Ascending aorta (tissue), 2 donors: Measurements from ENCODE around the gene HOTAIR. TPM values are rescaled to one million over a fixed set of nuclear protein-coding genes. Genes with fewer than 3 reads are reported as not detected.

Experiments
- DNase-seq, 2 donors: peaks; one replicate each; pipeline ENCODE4 v3.0.0-alpha.2; 2019; ENCODE audit warnings: low spot score in 2 of 2
- H3K27ac ChIP-seq, 2 donors: fragments of 200-600 bp; sonication (generic); one replicate each; pipeline ENCODE4 v1.5.1; 2016 to 2017; ENCODE audit warnings: mild to moderate bottlenecking in 1 of 2
- H3K27me3 ChIP-seq: fragments of 200-600 bp; sonication (generic); one replicate; pipeline ENCODE4 v1.5.1; 2017
- H3K36me3 ChIP-seq, 2 donors: fragments of 200-600 bp; sonication (generic); one replicate each; pipeline ENCODE4 v1.5.1; 2016
- H3K4me1 ChIP-seq, 2 donors: fragments of 200-600 bp; sonication (generic); one replicate each; pipeline ENCODE4 v1.5.1; 2016 to 2017; ENCODE audit warnings: mild to moderate bottlenecking in 1 of 2
- H3K4me3 ChIP-seq, 2 donors: fragments of 200-600 bp; sonication (generic); one replicate each; pipeline ENCODE4 v1.5.1; 2016 to 2017; ENCODE audit warnings: mild to moderate bottlenecking in 1 of 2
- H3K9me3 ChIP-seq, 2 donors: fragments of 200-600 bp; sonication (generic); one replicate each; pipeline ENCODE4 v1.5.1; 2016
- CTCF ChIP-seq, 3 experiments: fragments of 200-600 bp in 2 of 3; fragments of 450-650 bp in 1 of 3; sonication (generic) in 2 of 3; IDR thresholded peaks; one replicate each; pipeline ENCODE4 v1.5.1; 2016 to 2019; ENCODE audit warnings: antibody characterized with exemption in 3 of 3, mild to moderate bottlenecking in 1 of 3, moderate library complexity in 1 of 3
- intact Hi-C: fragments of 100-400 bp; cut with DNase I; formaldehyde crosslinking; loops from one replicate; pipeline ENCODE4 v1.15.1; 2023
- total RNA-seq: library from RNA; depleted of rRNA; stranded (reverse); fragments of >200 nt; gene quantifications from one replicate; pipeline ENCODE4 v1.1.0, GENCODE V29; 2016

Gene HOTAIR
- total RNA-seq, 1 donor from 2014 or later = not detected

- H3K36me3 ChIP-seq = no peaks in the 10 kb centered on the region
- no peak for TF ChIP-seq CTCF (IDR thresholded peaks at IDR 0.05)
- intact Hi-C loops = no loop called here
- no peak overlapping the region for H3K4me3 ChIP-seq
- peaks cover 63% of the 10 kb centered on the region for H3K27me3 ChIP-seq
- DNase-seq = no peak
- no peaks in the 10 kb centered on the region for H3K9me3 ChIP-seq
- H3K27ac ChIP-seq = no peak overlapping the region
- peaks cover 2 to 9% of the 10 kb centered on the region in 2 donors for H3K4me1 ChIP-seq
Measured at GRCh38 chr12:53941187-53941586, 33.6 kb downstream of the HOTAIR start.

GRCh38 chr12:53940443-53941014 lies 34.2 kb downstream of the HOTAIR start:
- Histone ChIP-seq H3K9me3 (no peaks in the 10 kb centered on the region), H3K4me3 (no peak overlapping the region), H3K4me1 (peaks cover 2 to 12% of the 10 kb centered on the region in 2 donors), H3K27me3 (peaks cover 66% of the 10 kb centered on the region), H3K27ac (no peak overlapping the region), H3K36me3 (no peaks in the 10 kb centered on the region)
- intact Hi-C loops = no loop called here
- no peak for TF ChIP-seq CTCF (IDR thresholded peaks at IDR 0.05)
- no peak for DNase-seq

- intact Hi-C loops = no loop called here
- Histone ChIP-seq H3K36me3 (no peaks in the 10 kb centered on the region), H3K4me3 (no peak overlapping the region), H3K9me3 (no peaks in the 10 kb centered on the region), H3K27me3 (peaks cover 68% of the 10 kb centered on the region), H3K27ac (no peak overlapping the region), H3K4me1 (peaks cover 2 to 12% of the 10 kb centered on the region in 2 donors)
- no peak for DNase-seq
- peak in 1 of 3 experiments; percentile 5 for TF ChIP-seq CTCF (IDR thresholded peaks at IDR 0.05)
Measured at GRCh38 chr12:53939141-53940108, 35.3 kb downstream of the HOTAIR start.

GRCh38 chr12:53938326-53939140 lies 36.2 kb downstream of the HOTAIR start, which contains the start of gene HOXC13:
TSS of gene HOXC13 (plus strand) at chr12:53938831. CDS start at chr12:53938907, 76 bp downstream.
- intact Hi-C loops = no loop called here
- H3K4me1 ChIP-seq = peaks cover 2 to 12% of the 10 kb centered on the region in 2 donors
- peak within 1 kb of the TSS in 1 of 2 donors; percentile 11 for H3K4me3 ChIP-seq
- no peak for DNase-seq
- no peak within 1 kb of the TSS for H3K27ac ChIP-seq
- H3K27me3 ChIP-seq = peaks cover 59% of the 10 kb centered on the region
- no peaks in the 10 kb centered on the region for H3K36me3 ChIP-seq
- no peak for TF ChIP-seq CTCF (IDR thresholded peaks at IDR 0.05)
- H3K9me3 ChIP-seq = no peaks in the 10 kb centered on the region

- intact Hi-C loops = no loop called here
- Histone ChIP-seq H3K4me3 (no peak overlapping the region), H3K27ac (no peak overlapping the region), H3K4me1 (peaks cover 2 to 12% of the 10 kb centered on the region in 2 donors), H3K27me3 (peaks cover 58% of the 10 kb centered on the region), H3K36me3 (no peaks in the 10 kb centered on the region), H3K9me3 (no peaks in the 10 kb centered on the region)
- no peak for DNase-seq
- TF ChIP-seq CTCF (IDR thresholded peaks at IDR 0.05) = no peak
Measured at GRCh38 chr12:53937596-53938325, 37.0 kb downstream of the HOTAIR start.
